Measurements from ENCODE around the gene ADAM12.

Gene ADAM12

GRCh38 chr10:126342680-126343079, 45.6 kb downstream of the ADAM12 start:
- Histone ChIP-seq H4K20me1 (ENCODE audit: insufficient read depth, low read length) (no peaks in the 10 kb centered on the region), H2AFZ (ENCODE audit: low read depth, low read length) (no peak overlapping the region), H3K4me3 (ENCODE audit: low read length) (no peak overlapping the region), H3K4me2 (ENCODE audit: low read length) (no peak overlapping the region), H3K9me3 (ENCODE audit: insufficient read depth, low read length) (no peaks in the 10 kb centered on the region), H3K36me3 (replicated peaks; ENCODE audit: low read depth, low read length) (no peaks in the 10 kb centered on the region), H3K79me2 (ENCODE audit: low read length) (no peaks in the 10 kb centered on the region), H3K27ac (ENCODE audit: low read length) (no peak overlapping the region), H3K4me1 (ENCODE audit: low read length) (no peaks in the 10 kb centered on the region), H3K27me3 (ENCODE audit: low read depth, low read length) (no peaks in the 10 kb centered on the region), H3K9ac (ENCODE audit: low read length) (no peak overlapping the region)
- TF ChIP-seq EZH2phosphoT487 (IDR thresholded peaks at IDR 0.05; ENCODE audit: low read depth), result no peak
- TF ChIP-seq, protein P1, sequence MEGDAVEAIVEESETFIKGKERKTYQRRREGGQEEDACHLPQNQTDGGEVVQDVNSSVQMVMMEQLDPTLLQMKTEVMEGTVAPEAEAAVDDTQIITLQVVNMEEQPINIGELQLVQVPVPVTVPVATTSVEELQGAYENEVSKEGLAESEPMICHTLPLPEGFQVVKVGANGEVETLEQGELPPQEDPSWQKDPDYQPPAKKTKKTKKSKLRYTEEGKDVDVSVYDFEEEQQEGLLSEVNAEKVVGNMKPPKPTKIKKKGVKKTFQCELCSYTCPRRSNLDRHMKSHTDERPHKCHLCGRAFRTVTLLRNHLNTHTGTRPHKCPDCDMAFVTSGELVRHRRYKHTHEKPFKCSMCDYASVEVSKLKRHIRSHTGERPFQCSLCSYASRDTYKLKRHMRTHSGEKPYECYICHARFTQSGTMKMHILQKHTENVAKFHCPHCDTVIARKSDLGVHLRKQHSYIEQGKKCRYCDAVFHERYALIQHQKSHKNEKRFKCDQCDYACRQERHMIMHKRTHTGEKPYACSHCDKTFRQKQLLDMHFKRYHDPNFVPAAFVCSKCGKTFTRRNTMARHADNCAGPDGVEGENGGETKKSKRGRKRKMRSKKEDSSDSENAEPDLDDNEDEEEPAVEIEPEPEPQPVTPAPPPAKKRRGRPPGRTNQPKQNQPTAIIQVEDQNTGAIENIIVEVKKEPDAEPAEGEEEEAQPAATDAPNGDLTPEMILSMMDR (IDR thresholded peaks at IDR 0.05; ENCODE audit: low read depth, low read length), result no peak

GRCh38 chr10:126341491-126341890, 46.8 kb downstream of the ADAM12 start:
- Histone ChIP-seq H4K20me1 (ENCODE audit: insufficient read depth, low read length) (no peaks in the 10 kb centered on the region), H3K4me3 (ENCODE audit: low read length) (no peak overlapping the region), H3K9ac (ENCODE audit: low read length) (no peak overlapping the region), H3K4me1 (ENCODE audit: low read length) (no peaks in the 10 kb centered on the region), H3K27ac (ENCODE audit: low read length) (no peak overlapping the region), H2AFZ (ENCODE audit: low read depth, low read length) (no peak overlapping the region), H3K79me2 (ENCODE audit: low read length) (no peaks in the 10 kb centered on the region), H3K36me3 (replicated peaks; ENCODE audit: low read depth, low read length) (no peaks in the 10 kb centered on the region), H3K27me3 (ENCODE audit: low read depth, low read length) (no peaks in the 10 kb centered on the region), H3K4me2 (ENCODE audit: low read length) (no peak overlapping the region), H3K9me3 (ENCODE audit: insufficient read depth, low read length) (no peaks in the 10 kb centered on the region)
- no peak for TF ChIP-seq EZH2phosphoT487 (IDR thresholded peaks at IDR 0.05; ENCODE audit: low read depth)
- TF ChIP-seq, protein P1 (IDR thresholded peaks at IDR 0.05; ENCODE audit: low read depth, low read length), result no peak

- H3K4me3 ChIP-seq (ENCODE audit: low read length), result no peak overlapping the region
- no peaks in the 10 kb centered on the region for H3K27me3 ChIP-seq (ENCODE audit: low read depth, low read length)
- no peaks in the 10 kb centered on the region for H4K20me1 ChIP-seq (ENCODE audit: insufficient read depth, low read length)
- H3K9ac ChIP-seq (ENCODE audit: low read length), result no peak overlapping the region
- no peaks in the 10 kb centered on the region for H3K79me2 ChIP-seq (ENCODE audit: low read length)
- H3K4me2 ChIP-seq (ENCODE audit: low read length), result no peak overlapping the region
- no peaks in the 10 kb centered on the region for H3K36me3 ChIP-seq (replicated peaks; ENCODE audit: low read depth, low read length)
- H3K9me3 ChIP-seq (ENCODE audit: insufficient read depth, low read length), result no peaks in the 10 kb centered on the region
- H3K4me1 ChIP-seq (ENCODE audit: low read length), result no peaks in the 10 kb centered on the region
- no peak for TF ChIP-seq EZH2phosphoT487 (IDR thresholded peaks at IDR 0.05; ENCODE audit: low read depth)
- TF ChIP-seq, protein P1 (IDR thresholded peaks at IDR 0.05; ENCODE audit: low read depth, low read length), result no peak
- H3K27ac ChIP-seq (ENCODE audit: low read length), result no peak overlapping the region
- H2AFZ ChIP-seq (ENCODE audit: low read depth, low read length), result no peak overlapping the region
Measured at GRCh38 chr10:126337251-126337810, 50.9 kb downstream of the ADAM12 start.

GRCh38 chr10:126336801-126337200, 51.5 kb downstream of the ADAM12 start:
- no peaks in the 10 kb centered on the region for H3K36me3 ChIP-seq (replicated peaks; ENCODE audit: low read depth, low read length)

More at GRCh38 chr10:126336801-126337200, 51.5 kb downstream of the ADAM12 start:
- no peak overlapping the region for H3K4me3 ChIP-seq (ENCODE audit: low read length)
- H3K4me2 ChIP-seq (ENCODE audit: low read length), result no peak overlapping the region
- no peaks in the 10 kb centered on the region for H3K27me3 ChIP-seq (ENCODE audit: low read depth, low read length)
- H3K79me2 ChIP-seq (ENCODE audit: low read length), result no peaks in the 10 kb centered on the region
- no peak overlapping the region for H2AFZ ChIP-seq (ENCODE audit: low read depth, low read length)
- H3K27ac ChIP-seq (ENCODE audit: low read length), result no peak overlapping the region
- H3K9me3 ChIP-seq (ENCODE audit: insufficient read depth, low read length), result no peaks in the 10 kb centered on the region
- no peak overlapping the region for H3K9ac ChIP-seq (ENCODE audit: low read length)
- no peak for TF ChIP-seq EZH2phosphoT487 (IDR thresholded peaks at IDR 0.05; ENCODE audit: low read depth)
- TF ChIP-seq, protein P1 (IDR thresholded peaks at IDR 0.05; ENCODE audit: low read depth, low read length), result no peak
- no peaks in the 10 kb centered on the region for H4K20me1 ChIP-seq (ENCODE audit: insufficient read depth, low read length)
- no peaks in the 10 kb centered on the region for H3K4me1 ChIP-seq (ENCODE audit: low read length)

Measured in OCI-LY3 (cell line).